Measurements from ENCODE around the gene SPECC1. TPM values are rescaled to one million over a fixed set of nuclear protein-coding genes. Genes with fewer than 3 reads are reported as not detected.

The SPECC1 gene
- total RNA-seq, 1 experiment from 2014 or later, result 103 TPM

DNA sequence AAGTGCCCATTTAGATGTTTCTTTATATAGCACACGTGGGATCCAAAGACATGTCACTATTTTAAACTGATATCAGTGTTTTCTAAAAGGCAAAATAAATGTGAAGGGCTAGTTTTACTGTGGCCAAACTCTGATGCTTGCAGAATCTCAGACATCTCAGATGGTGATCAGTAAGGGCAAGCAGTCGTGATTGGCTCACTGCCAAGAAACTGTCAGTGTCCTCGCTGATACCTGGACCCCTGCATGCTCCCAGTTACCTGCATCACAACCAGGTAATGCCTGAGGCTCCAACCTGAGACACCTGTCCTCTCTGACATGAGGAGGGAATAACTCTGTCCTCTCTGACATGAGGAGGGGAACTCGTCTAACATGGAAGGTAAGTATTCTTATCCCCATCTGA, 114.0 kb downstream of the SPECC1 start (continued):
- TF ChIP-seq, protein P1, sequence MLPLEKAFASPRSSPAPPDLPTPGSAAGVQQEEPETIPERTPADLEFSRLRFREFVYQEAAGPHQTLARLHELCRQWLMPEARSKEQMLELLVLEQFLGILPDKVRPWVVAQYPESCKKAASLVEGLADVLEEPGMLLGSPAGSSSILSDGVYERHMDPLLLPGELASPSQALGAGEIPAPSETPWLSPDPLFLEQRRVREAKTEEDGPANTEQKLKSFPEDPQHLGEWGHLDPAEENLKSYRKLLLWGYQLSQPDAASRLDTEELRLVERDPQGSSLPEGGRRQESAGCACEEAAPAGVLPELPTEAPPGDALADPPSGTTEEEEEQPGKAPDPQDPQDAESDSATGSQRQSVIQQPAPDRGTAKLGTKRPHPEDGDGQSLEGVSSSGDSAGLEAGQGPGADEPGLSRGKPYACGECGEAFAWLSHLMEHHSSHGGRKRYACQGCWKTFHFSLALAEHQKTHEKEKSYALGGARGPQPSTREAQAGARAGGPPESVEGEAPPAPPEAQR (CRISPR knock-in tag; IDR thresholded peaks at IDR 0.05), result no peak

DNA sequence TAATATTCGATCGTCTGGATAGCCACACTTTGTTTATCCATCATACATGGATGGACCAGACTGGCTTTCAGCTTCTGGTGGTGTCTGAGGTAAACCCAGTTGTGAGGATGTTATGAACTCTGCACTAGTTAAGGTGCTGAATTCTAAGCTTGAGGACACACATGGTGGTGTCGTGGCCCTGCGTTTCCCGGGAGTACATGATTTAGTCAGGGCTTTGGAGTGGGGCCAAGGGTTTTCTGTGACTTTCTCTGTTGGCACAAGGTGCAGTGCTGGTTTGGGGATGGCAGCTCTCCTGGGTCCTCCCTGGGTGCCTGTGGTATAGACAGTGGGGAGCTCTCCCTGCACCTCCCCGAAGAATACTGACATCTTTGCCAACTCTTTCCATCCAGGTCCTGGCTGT, 116.6 kb downstream of the SPECC1 start:
- peaks cover 10% of the 10 kb centered on the region for H3K4me1 Mint-ChIP-seq
- peaks cover 7% of the 10 kb centered on the region for H3K36me3 Mint-ChIP-seq
- no peaks in the 10 kb centered on the region for H3K27me3 Mint-ChIP-seq (ENCODE audit: low read depth)
- ChIA-PET CTCF (no interaction called here), POLR2A (no interaction called here)
- no peak overlapping the region for H3K4me3 Mint-ChIP-seq
- DNase-seq (ENCODE audit: low spot score), result no peak
- H3K27ac Mint-ChIP-seq, result no peak overlapping the region
- peaks cover 12% of the 10 kb centered on the region for H3K9me3 Mint-ChIP-seq
- no peak for ATAC-seq
- TF ChIP-seq, protein P2, sequence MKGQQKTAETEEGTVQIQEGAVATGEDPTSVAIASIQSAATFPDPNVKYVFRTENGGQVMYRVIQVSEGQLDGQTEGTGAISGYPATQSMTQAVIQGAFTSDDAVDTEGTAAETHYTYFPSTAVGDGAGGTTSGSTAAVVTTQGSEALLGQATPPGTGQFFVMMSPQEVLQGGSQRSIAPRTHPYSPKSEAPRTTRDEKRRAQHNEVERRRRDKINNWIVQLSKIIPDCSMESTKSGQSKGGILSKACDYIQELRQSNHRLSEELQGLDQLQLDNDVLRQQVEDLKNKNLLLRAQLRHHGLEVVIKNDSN (CRISPR knock-in tag; IDR thresholded peaks at IDR 0.05), result no peak
- TF ChIP-seq, protein P3, sequence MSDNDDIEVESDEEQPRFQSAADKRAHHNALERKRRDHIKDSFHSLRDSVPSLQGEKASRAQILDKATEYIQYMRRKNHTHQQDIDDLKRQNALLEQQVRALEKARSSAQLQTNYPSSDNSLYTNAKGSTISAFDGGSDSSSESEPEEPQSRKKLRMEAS (CRISPR knock-in tag; IDR thresholded peaks at IDR 0.05), result no peak
- no peak for TF ChIP-seq NR1H2 (CRISPR knock-in tag; IDR thresholded peaks at IDR 0.05)

DNA sequence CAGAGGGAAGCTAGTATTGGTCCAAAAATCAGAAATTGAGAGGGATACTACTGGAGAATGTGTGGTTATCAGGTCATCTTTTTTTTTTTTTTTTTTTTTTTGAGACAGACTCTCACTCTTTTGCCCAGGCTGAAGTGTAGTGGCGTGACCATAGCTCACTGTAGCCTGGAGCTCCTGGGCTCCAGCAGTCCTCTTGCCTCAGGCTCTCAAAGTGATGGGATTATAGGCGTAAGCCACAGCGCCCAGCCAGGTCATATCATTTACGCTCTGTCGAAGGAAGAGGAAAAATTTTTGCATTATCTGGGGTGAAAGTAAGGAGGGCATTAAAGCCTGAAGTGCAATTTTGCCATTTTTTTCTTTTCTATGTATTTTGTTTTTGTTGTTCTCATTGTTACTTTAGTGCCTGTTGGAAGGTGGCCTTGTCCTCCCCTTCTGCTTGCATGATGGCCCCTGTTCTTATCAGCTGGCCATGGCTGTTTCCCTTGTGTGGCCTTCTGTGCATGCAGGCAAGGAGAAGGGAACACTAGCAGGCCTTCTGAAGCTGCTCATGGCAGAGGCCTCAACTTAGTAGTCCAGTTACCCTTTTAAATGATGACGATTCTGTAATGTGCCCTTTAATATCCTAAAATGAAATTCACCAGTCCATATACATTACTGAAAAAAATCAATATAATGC, 118.3 kb downstream of the SPECC1 start:
- TF ChIP-seq, protein P4, sequence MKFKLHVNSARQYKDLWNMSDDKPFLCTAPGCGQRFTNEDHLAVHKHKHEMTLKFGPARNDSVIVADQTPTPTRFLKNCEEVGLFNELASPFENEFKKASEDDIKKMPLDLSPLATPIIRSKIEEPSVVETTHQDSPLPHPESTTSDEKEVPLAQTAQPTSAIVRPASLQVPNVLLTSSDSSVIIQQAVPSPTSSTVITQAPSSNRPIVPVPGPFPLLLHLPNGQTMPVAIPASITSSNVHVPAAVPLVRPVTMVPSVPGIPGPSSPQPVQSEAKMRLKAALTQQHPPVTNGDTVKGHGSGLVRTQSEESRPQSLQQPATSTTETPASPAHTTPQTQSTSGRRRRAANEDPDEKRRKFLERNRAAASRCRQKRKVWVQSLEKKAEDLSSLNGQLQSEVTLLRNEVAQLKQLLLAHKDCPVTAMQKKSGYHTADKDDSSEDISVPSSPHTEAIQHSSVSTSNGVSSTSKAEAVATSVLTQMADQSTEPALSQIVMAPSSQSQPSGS (CRISPR knock-in tag; IDR thresholded peaks at IDR 0.05; ENCODE audit: borderline replicate concordance, low read depth), result no peak
- TF ChIP-seq IRF2 (CRISPR knock-in tag; IDR thresholded peaks at IDR 0.05; ENCODE audit: borderline replicate concordance, low read depth) (no peak), HMGA2 (CRISPR knock-in tag; IDR thresholded peaks at IDR 0.05) (no peak), FOXP1 (CRISPR knock-in tag; IDR thresholded peaks at IDR 0.05; ENCODE audit: borderline replicate concordance) (no peak), ZBTB21 (CRISPR knock-in tag; IDR thresholded peaks at IDR 0.05; ENCODE audit: borderline replicate concordance) (no peak), ZNF232 (CRISPR knock-in tag; IDR thresholded peaks at IDR 0.05) (no peak), ELF4 (CRISPR knock-in tag; IDR thresholded peaks at IDR 0.05; ENCODE audit: low read depth) (no peak), ZNF423 (CRISPR knock-in tag; IDR thresholded peaks at IDR 0.05) (no peak), ZNF396 (CRISPR knock-in tag; IDR thresholded peaks at IDR 0.05; ENCODE audit: borderline replicate concordance) (no peak)
- TF ChIP-seq, protein P5, sequence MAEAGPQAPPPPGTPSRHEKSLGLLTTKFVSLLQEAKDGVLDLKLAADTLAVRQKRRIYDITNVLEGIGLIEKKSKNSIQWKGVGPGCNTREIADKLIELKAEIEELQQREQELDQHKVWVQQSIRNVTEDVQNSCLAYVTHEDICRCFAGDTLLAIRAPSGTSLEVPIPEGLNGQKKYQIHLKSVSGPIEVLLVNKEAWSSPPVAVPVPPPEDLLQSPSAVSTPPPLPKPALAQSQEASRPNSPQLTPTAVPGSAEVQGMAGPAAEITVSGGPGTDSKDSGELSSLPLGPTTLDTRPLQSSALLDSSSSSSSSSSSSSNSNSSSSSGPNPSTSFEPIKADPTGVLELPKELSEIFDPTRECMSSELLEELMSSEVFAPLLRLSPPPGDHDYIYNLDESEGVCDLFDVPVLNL (CRISPR knock-in tag; IDR thresholded peaks at IDR 0.05; ENCODE audit: borderline replicate concordance, low read depth), result no peak
- Mint-ChIP-seq H3K27ac (no peak overlapping the region), H3K9me3 (peaks cover 26% of the 10 kb centered on the region), H3K27me3 (ENCODE audit: low read depth) (no peaks in the 10 kb centered on the region), H3K4me3 (no peak overlapping the region), H3K4me1 (peaks cover 8% of the 10 kb centered on the region), H3K36me3 (peaks cover 23% of the 10 kb centered on the region)
- CTCF ChIA-PET, result interaction anchor here (0.7 to 1.3 kb wide), 4 partner anchors 23 to 135 kb away, joined by 3 to 4 read pairs (median 4); no protein-coding TSS in a partner anchor
- DNase-seq (ENCODE audit: low spot score) (no peak), ATAC-seq (no peak)
- POLR2A ChIA-PET, result interaction anchor here (0.5 kb wide), 1 partner anchor 865 kb away, joined by 5 read pairs; no protein-coding TSS in a partner anchor
